K562 (cell line): ENCODE data around the gene LRCH1. TPM values are rescaled to one million over a fixed set of nuclear protein-coding genes. Genes with fewer than 3 reads are reported as not detected.

Experiments
- ATAC-seq: fragments of 200-7000 bp; cut with Tn5 transposase; 3 replicates; pipeline ENCODE4 v1.9.1; 2020; ENCODE audit warnings: moderate library complexity
- BruUV-seq: library from RNA; stranded (reverse); fragments of 400-500 nt; replicated peaks from 2 replicates; lab custom pipeline; 2021; lab: Mats Ljungman, UMichigan
- CTCF ChIA-PET: fragments of 300-600 bp; formaldehyde crosslinking; extraction: SDS; loops from one replicate; lab custom pipeline; 2021; ENCODE audit warnings: low intra/inter-chr PET ratio; lab: Yijun Ruan, JAX
- POLR2A ChIA-PET: fragments of 300-600, 350-650 bp; sonication (Branson Sonifier 250); formaldehyde crosslinking; extraction: SDS; loops from one replicate; lab custom pipeline; 2021; ENCODE audit warnings: antibody characterized with exemption, inconsistent platforms; lab: Yijun Ruan, JAX
- DNase-seq, 4 experiments: peaks; one replicate each; pipeline versions ENCODE4 v3.0.0 to v3.0.0-alpha.2; 2011 to 2018; ENCODE audit warnings: low spot score in 3 of 4, mixed read lengths in 3 of 4; ENCODE audit errors: extremely low read depth in 1 of 4
- FAIRE-seq: peaks from 2 replicates; lab custom pipeline; 2011; peaks lifted over from hg19 to GRCh38; lab: Jason Lieb, UNC
- H2AFZ ChIP-seq: 2 replicates; pipeline ENCODE4 v1.6.0; 2011; ENCODE audit warnings: low read depth, low read length, control low read depth, inconsistent platforms
- H3K27ac ChIP-seq: fragments of 200-600 bp; 3 replicates; pipeline ENCODE4 v1.8.0; 2011; ENCODE audit warnings: low read depth, mild to moderate bottlenecking, control low read depth, inconsistent platforms, low read length, moderate library complexity, mixed read lengths; ENCODE audit errors: extremely low read depth
- H3K27me3 ChIP-seq, 2 experiments: fragments of 300-600 bp in 1 of 2; 2 replicates in 1 of 2; 3 replicates in 1 of 2; pipeline versions ENCODE4 v1.6.0 to v1.8.0; 2011; ENCODE audit warnings: inconsistent platforms in 2 of 2, low read length in 2 of 2, mild to moderate bottlenecking in 1 of 2, mixed read lengths in 1 of 2, moderate library complexity in 1 of 2; ENCODE audit not compliant: control insufficient read depth in 2 of 2, insufficient read depth in 2 of 2
- H3K36me3 ChIP-seq: fragments of 300-600 bp; 3 replicates; pipeline ENCODE4 v1.8.0; 2011; ENCODE audit warnings: mild to moderate bottlenecking, low read length, inconsistent platforms; ENCODE audit not compliant: control insufficient read depth, insufficient read depth
- H3K4me1 ChIP-seq, 2 experiments: fragments of 200-600 bp in 1 of 2; replicated peaks in 1 of 2; 2 replicates in 1 of 2; 3 replicates in 1 of 2; pipeline versions ENCODE4 v1.5.1 to v1.8.0; 2011; ENCODE audit warnings: inconsistent platforms in 2 of 2, low read length in 2 of 2, mild to moderate bottlenecking in 1 of 2, mixed read lengths in 1 of 2, moderate library complexity in 1 of 2; ENCODE audit not compliant: control insufficient read depth in 2 of 2, insufficient read depth in 2 of 2
- H3K4me2 ChIP-seq: 2 replicates; pipeline ENCODE4 v1.6.1; 2011; ENCODE audit warnings: low read length, control low read depth, inconsistent platforms, mixed read lengths; ENCODE audit not compliant: insufficient read depth
- H3K4me3 ChIP-seq: fragments of 200-600 bp; sonication (generic), shearing (Covaris generic); 2 replicates; pipeline ENCODE4 v1.5.1; 2016; ENCODE audit warnings: control low read depth, inconsistent platforms
- H3K79me2 ChIP-seq: fragments of 200-600 bp; 3 replicates; pipeline ENCODE4 v1.8.0; 2011; ENCODE audit warnings: low read length, inconsistent platforms; ENCODE audit not compliant: control insufficient read depth, insufficient read depth
- H3K9ac ChIP-seq, 2 experiments: 2 replicates each; pipeline versions ENCODE4 v1.6.0 to v1.6.1; 2011; ENCODE audit warnings: low read depth in 2 of 2, low read length in 2 of 2, control low read depth in 1 of 2, inconsistent platforms in 1 of 2, mild to moderate bottlenecking in 1 of 2, mixed read lengths in 1 of 2; ENCODE audit not compliant: insufficient read depth in 1 of 2
- H3K9me1 ChIP-seq: one replicate; pipeline ENCODE4 v1.6.0; 2011; ENCODE audit warnings: inconsistent platforms, mild to moderate bottlenecking, low read length, moderate library complexity; ENCODE audit not compliant: control insufficient read depth, insufficient read depth
- H3K9me3 ChIP-seq: replicated peaks from 2 replicates; pipeline ENCODE4 v1.5.1; 2011; ENCODE audit warnings: low read depth, low read length, inconsistent platforms; ENCODE audit not compliant: control insufficient read depth, insufficient read depth
- H4K20me1 ChIP-seq: replicated peaks from 2 replicates; pipeline ENCODE4 v1.6.1; 2011; ENCODE audit warnings: low read length, inconsistent platforms, mixed read lengths; ENCODE audit not compliant: control insufficient read depth, insufficient read depth
- CLOCK ChIP-seq: fragments of 250-450 bp; sonication (Bioruptor Pico); IDR thresholded peaks from 2 replicates; pipeline ENCODE4 v1.4.0; 2020; ENCODE audit warnings: mild to moderate bottlenecking, moderate library complexity, borderline replicate concordance
- ETV5 ChIP-seq: sonication (generic); formaldehyde crosslinking; IDR thresholded peaks from 2 replicates; pipeline ENCODE4 v1.4.0; 2020; ENCODE audit warnings: low read depth, mild to moderate bottlenecking, missing genetic modification reagents
- GTF2E2 ChIP-seq: fragments of 200-800 bp; sonication (Bioruptor generic); IDR thresholded peaks from 2 replicates; pipeline ENCODE4 v1.6.1; 2016; ENCODE audit warnings: missing genetic modification characterization, missing compliant biosample characterization
- RBM15 ChIP-seq: fragments of 200-400 bp; formaldehyde crosslinking; IDR thresholded peaks from 2 replicates; pipeline ENCODE4 v1.6.1; 2018; ENCODE audit warnings: mild to moderate bottlenecking, low read length, moderate library complexity; ENCODE audit not compliant: insufficient read depth
- TAL1 ChIP-seq: fragments of 450-650 bp; IDR thresholded peaks from 2 replicates; pipeline ENCODE4 v1.6.1; 2016; ENCODE audit warnings: mild to moderate bottlenecking
- USF2 ChIP-seq: sonication (generic); formaldehyde crosslinking; IDR thresholded peaks from 2 replicates; pipeline ENCODE4 v1.5.0; 2020; ENCODE audit warnings: missing genetic modification reagents
- ZC3H4 ChIP-seq: sonication (generic); formaldehyde crosslinking; IDR thresholded peaks from 2 replicates; pipeline ENCODE4 v1.9.0; 2021; ENCODE audit warnings: missing genetic modification reagents, borderline replicate concordance
- ZKSCAN3 ChIP-seq: fragments of 250-450 bp; sonication (Bioruptor Pico); IDR thresholded peaks from 2 replicates; pipeline ENCODE4 v1.4.0; 2020
- ZNF175 ChIP-seq: fragments of 200-800 bp; sonication (Bioruptor generic); IDR thresholded peaks from 2 replicates; pipeline ENCODE4 v1.6.1; 2016; ENCODE audit warnings: low read depth, mild to moderate bottlenecking, missing genetic modification characterization, missing compliant biosample characterization
- ZNF512 ChIP-seq: IDR thresholded peaks from 2 replicates; pipeline ENCODE4 v1.6.1; 2016; ENCODE audit warnings: missing genetic modification characterization, missing compliant biosample characterization
- ZNF592 ChIP-seq: fragments of 450-650 bp; IDR thresholded peaks from 2 replicates; pipeline ENCODE4 v1.6.1; 2017; ENCODE audit warnings: antibody characterized with exemption, mild to moderate bottlenecking
- ZNF780A ChIP-seq: fragments of 250-450 bp; sonication (Bioruptor Pico); IDR thresholded peaks from 2 replicates; pipeline ENCODE4 v1.5.0; 2021; ENCODE audit warnings: mild to moderate bottlenecking
- WGBS: fragments of 100-300 bp; shearing (Covaris generic); methylation state at CpG from one replicate; pipeline ENCODE4 v1.1.6; 2016; ENCODE audit warnings: low coverage, mixed read lengths; ENCODE audit not compliant: insufficient coverage; ENCODE audit errors: missing lambda C conversion rate; 5-methylcytosine and 5-hydroxymethylcytosine counted together
- in situ Hi-C: fragments of 300-500 bp; cut with MboI; formaldehyde crosslinking; loops from 4 replicates; pipeline ENCODE4 v1.15.0; 2018; ENCODE audit warnings: inconsistent platforms, mixed read lengths
- intact Hi-C: fragments of 100-400 bp; cut with micrococcal nuclease; formaldehyde crosslinking; loops from 2 replicates; pipeline ENCODE4 v1.14.2; 2022
- polyA plus RNA-seq, 8 experiments: library from polyadenylated mRNA; depleted of rRNA in 4 of 8; stranded (reverse) in 5 of 8; unstranded in 3 of 8; fragments of >200 nt; fragmentation: Nextera tagmentation in 2 of 8; fragmentation: Illumina TruSeq in 1 of 8; extraction: Ambion mirVana in 2 of 8; extraction: Trizol in 1 of 8; gene quantifications; 2 replicates each; pipeline versions ENCODE4 v1.2.1 to v1.2.3, GENCODE V29; 2011 to 2014; ENCODE audit warnings: inconsistent platforms in 1 of 8, missing spikeins in 1 of 8
- total RNA-seq, 7 experiments: library from RNA; depleted of rRNA in 6 of 7; stranded (reverse); fragments of >200 nt in 6 of 7; fragmentation: Illumina TruSeq in 2 of 7; extraction: Trizol in 2 of 7; gene quantifications; 2 replicates each; pipeline versions ENCODE4 v1.2.1 to v1.2.3, GENCODE V29; 2011 to 2021; ENCODE audit warnings: low replicate concordance in 1 of 7

LRCH1 gene
- total and polyA plus RNA-seq, 9 of the 15 experiments (the other 6 are each of a cell fraction or from before 2014, with no cell fraction given) = 1.1 to 6.8 (median 3.7) TPM

- in situ Hi-C loops (no loop called here), intact Hi-C loops (no loop called here)
- no peak for DNase-seq
- H3K79me2 ChIP-seq = peaks cover 8% of the 10 kb centered on the region
- no peak for ATAC-seq
- no peak overlapping the region for H3K4me2 ChIP-seq
- POLR2A ChIA-PET = no interaction called here
- H3K27ac ChIP-seq = no peak overlapping the region
- no peaks in the 10 kb centered on the region for H3K27me3 ChIP-seq
- no peak overlapping the region for H3K4me3 ChIP-seq
- CTCF ChIA-PET = no interaction called here
- H3K36me3 ChIP-seq = no peaks in the 10 kb centered on the region
- no TSS peak for BruUV-seq
- peaks cover 24% of the 10 kb centered on the region for H4K20me1 ChIP-seq
- no peak overlapping the region for H3K9ac ChIP-seq
- FAIRE-seq = no peak
- H3K4me1 ChIP-seq = peaks cover 0 to 8% of the 10 kb centered on the region in 2 experiments; a peak in 1 of 5 replicates
- H2AFZ ChIP-seq = no peak overlapping the region
- no peaks in the 10 kb centered on the region for H3K9me3 ChIP-seq
- 80% methylated on average over 8 of the region's 8 CpGs for WGBS
- no peaks in the 10 kb centered on the region for H3K9me1 ChIP-seq
- TF ChIP-seq USF2 (CRISPR knock-in tag) = no peak
- no peak for TF ChIP-seq ZNF592
- no peak for TF ChIP-seq ZKSCAN3 (CRISPR knock-in tag)
- no peak for TF ChIP-seq ZNF780A (CRISPR knock-in tag)
- no peak for TF ChIP-seq ZNF175 (CRISPR knock-in tag)
- TF ChIP-seq GTF2E2 (tag) = no peak
- TF ChIP-seq ZNF512 = no peak
- TF ChIP-seq ETV5 (CRISPR knock-in tag) = no peak
- no peak for TF ChIP-seq ZC3H4 (CRISPR knock-in tag)
- no peak for TF ChIP-seq RBM15
- no peak for TF ChIP-seq CLOCK (CRISPR knock-in tag)
- TF ChIP-seq TAL1 = no peak
These were observed 63.0 kb downstream of the LRCH1 start for GRCh38 chr13:46615888-46616531.
